Endothelial cell of umbilical vein (primary cell): ENCODE results near the gene TAGLN2. TPM values are rescaled to one million over a fixed set of nuclear protein-coding genes. Genes with fewer than 3 reads are reported as not detected.

Experiments
- BruUV-seq: library from RNA; stranded (reverse); fragments of 400-500 nt; replicated peaks from 2 replicates; lab custom pipeline; 2021; lab: Mats Ljungman, UMichigan
- CTCF ChIA-PET: fragments of 300-600, 350-600 bp; sonication (Branson Sonifier 250); formaldehyde crosslinking; loops from one replicate; lab custom pipeline; 2021; ENCODE audit warnings: antibody characterized with exemption, inconsistent platforms; lab: Charles Lee
- POLR2A ChIA-PET: fragments of 300-600, 350-600 bp; sonication (Branson Sonifier 250); formaldehyde crosslinking; loops from one replicate; lab custom pipeline; 2021; ENCODE audit warnings: antibody characterized with exemption, inconsistent platforms; lab: Charles Lee
- DNase-seq: peaks from one replicate; pipeline ENCODE4 v3.0.0-alpha.2; 2011; ENCODE audit warnings: low read depth, low spot score
- FAIRE-seq: peaks from 2 replicates; lab custom pipeline; 2011; peaks lifted over from hg19 to GRCh38; lab: Jason Lieb, UNC
- H2AFZ ChIP-seq: 2 replicates; pipeline ENCODE4 v1.6.0; 2012; ENCODE audit warnings: low read depth, low read length, control low read depth, inconsistent platforms
- H3K27ac ChIP-seq: 2 replicates; pipeline ENCODE4 v1.5.1; 2011; ENCODE audit warnings: low read depth, mild to moderate bottlenecking, control low read depth, low read length, moderate library complexity; ENCODE audit not compliant: insufficient read depth
- H3K27me3 ChIP-seq, 2 experiments: 2 replicates each; pipeline versions ENCODE4 v1.6.0 to v1.6.1; 2011; ENCODE audit warnings: low read length in 2 of 2, mixed read lengths in 1 of 2; ENCODE audit not compliant: control insufficient read depth in 2 of 2, insufficient read depth in 2 of 2
- H3K36me3 ChIP-seq, 2 experiments: 2 replicates in 1 of 2; 3 replicates in 1 of 2; pipeline ENCODE4 v1.5.1; 2011; ENCODE audit warnings: low read length in 2 of 2, mild to moderate bottlenecking in 1 of 2, moderate library complexity in 1 of 2; ENCODE audit not compliant: control insufficient read depth in 2 of 2, insufficient read depth in 2 of 2; ENCODE audit errors: extremely low read depth in 1 of 2
- H3K4me1 ChIP-seq: 3 replicates; pipeline ENCODE4 v1.5.1; 2011; ENCODE audit warnings: mild to moderate bottlenecking, low read length; ENCODE audit not compliant: control insufficient read depth, insufficient read depth; ENCODE audit errors: extremely low read depth
- H3K4me2 ChIP-seq: 2 replicates; pipeline ENCODE4 v1.6.1; 2011; ENCODE audit warnings: low read length, control low read depth, mixed read lengths; ENCODE audit not compliant: insufficient read depth
- H3K4me3 ChIP-seq, 3 experiments: fragments of 200-600 bp in 1 of 3; sonication (generic), shearing (Covaris generic) in 1 of 3; replicated peaks in 1 of 3; 2 replicates each; pipeline ENCODE4 v1.5.1; 2011 to 2016; ENCODE audit warnings: control low read depth in 3 of 3, low read length in 3 of 3, mild to moderate bottlenecking in 2 of 3, inconsistent platforms in 1 of 3, low read depth in 1 of 3, moderate library complexity in 1 of 3; ENCODE audit not compliant: insufficient read depth in 1 of 3
- H3K79me2 ChIP-seq: 2 replicates; pipeline ENCODE4 v1.6.0; 2012; ENCODE audit warnings: low read length, inconsistent platforms; ENCODE audit not compliant: control insufficient read depth, insufficient read depth
- H3K9ac ChIP-seq: replicated peaks from 2 replicates; pipeline ENCODE3; 2011; ENCODE audit warnings: low read length, control low read depth; ENCODE audit not compliant: insufficient read depth; ENCODE audit errors: extremely low read depth
- H3K9me1 ChIP-seq: replicated peaks from 3 replicates; pipeline ENCODE4 v1.6.0; 2011; ENCODE audit warnings: mild to moderate bottlenecking, low read length; ENCODE audit not compliant: control insufficient read depth, insufficient read depth; ENCODE audit errors: extremely low read depth
- H3K9me3 ChIP-seq: replicated peaks from 2 replicates; pipeline ENCODE4 v1.5.1; 2012; ENCODE audit warnings: low read length, inconsistent platforms; ENCODE audit not compliant: control insufficient read depth, insufficient read depth
- H4K20me1 ChIP-seq: replicated peaks from 2 replicates; pipeline ENCODE3; 2011; ENCODE audit warnings: mild to moderate bottlenecking, low read length; ENCODE audit not compliant: control insufficient read depth, insufficient read depth; ENCODE audit errors: extremely low read depth
- EZH2 ChIP-seq: IDR thresholded peaks from 2 replicates; pipeline ENCODE4 v1.6.1; 2012; ENCODE audit warnings: borderline replicate concordance, low read depth, mild to moderate bottlenecking, moderate library complexity, low read length, inconsistent platforms; ENCODE audit not compliant: severe bottlenecking
- FOS ChIP-seq: IDR thresholded peaks from 2 replicates; pipeline ENCODE4 v1.6.1; 2011; ENCODE audit warnings: mild to moderate bottlenecking, low read length, moderate library complexity, borderline replicate concordance; ENCODE audit not compliant: insufficient read depth
- GATA2 ChIP-seq: IDR thresholded peaks from 2 replicates; pipeline ENCODE4 v1.7.0; 2011; ENCODE audit warnings: low read depth, mild to moderate bottlenecking, moderate library complexity, mixed read lengths, low read length; ENCODE audit not compliant: insufficient read length, insufficient read depth
- JUN ChIP-seq: IDR thresholded peaks from 2 replicates; pipeline ENCODE4 v1.6.1; 2011; ENCODE audit warnings: borderline replicate concordance, low read depth; ENCODE audit not compliant: insufficient read length, insufficient read depth
- MYC ChIP-seq: IDR thresholded peaks from one replicate; pipeline ENCODE4 v1.6.1; 2011; ENCODE audit warnings: mild to moderate bottlenecking, low read depth, low read length
- POLR2A ChIP-seq: IDR thresholded peaks from 2 replicates; pipeline ENCODE4 v1.6.1; 2012; ENCODE audit warnings: low read depth, mild to moderate bottlenecking, control low read depth, low read length
- POLR2AphosphoS5 ChIP-seq: IDR thresholded peaks from 2 replicates; pipeline ENCODE4 v1.6.1; 2012; ENCODE audit warnings: low read depth, mild to moderate bottlenecking, control low read depth, low read length, moderate library complexity; ENCODE audit not compliant: insufficient read depth
- dilution Hi-C: fragments of 300-500 bp; cut with MboI; formaldehyde crosslinking; loops from one replicate; pipeline ENCODE4 v1.15.0; 2019; ENCODE audit warnings: low sequenced_read_pairs; ENCODE audit not compliant: extremely low pct_ligation_motif_present
- intact Hi-C: fragments of 100-400 bp; cut with micrococcal nuclease; formaldehyde crosslinking; loops from one replicate; pipeline ENCODE4 v1.10.0; 2022
- polyA plus RNA-seq, 4 experiments: library from polyadenylated mRNA; depleted of rRNA in 3 of 4; stranded (reverse) in 3 of 4; unstranded in 1 of 4; fragments of >200 nt; gene quantifications; 2 replicates each; pipeline versions ENCODE4 v1.2.1 to v1.2.3, GENCODE V29; 2011 to 2012; ENCODE audit warnings: missing spikeins in 1 of 4
- total RNA-seq: library from RNA; stranded (reverse); gene quantifications from 2 replicates; pipeline ENCODE4 v1.2.3, GENCODE V29; 2021
- TF ChIP-seq, protein P1 (sequence below), 2 donors: IDR thresholded peaks; 1 replicate in 1 of 2; 2 replicates in 1 of 2; pipeline ENCODE4 v1.5.1; 2011; ENCODE audit warnings: low read length in 2 of 2, mild to moderate bottlenecking in 2 of 2, moderate library complexity in 2 of 2, control low read depth in 1 of 2, inconsistent platforms in 1 of 2, low read depth in 1 of 2; ENCODE audit not compliant: insufficient read depth in 1 of 2; ENCODE audit errors: extremely low read depth in 1 of 2
- TF ChIP-seq, protein P2 (sequence below): IDR thresholded peaks from 2 replicates; pipeline ENCODE4 v1.6.1; 2011; ENCODE audit not compliant: insufficient read depth, insufficient read length

TAGLN2 gene
- total and polyA plus RNA-seq, 2 donors (not counting 3 experiments of a cell fraction or from before 2014, with no cell fraction given), result 646 to 1,279 TPM

DNA sequence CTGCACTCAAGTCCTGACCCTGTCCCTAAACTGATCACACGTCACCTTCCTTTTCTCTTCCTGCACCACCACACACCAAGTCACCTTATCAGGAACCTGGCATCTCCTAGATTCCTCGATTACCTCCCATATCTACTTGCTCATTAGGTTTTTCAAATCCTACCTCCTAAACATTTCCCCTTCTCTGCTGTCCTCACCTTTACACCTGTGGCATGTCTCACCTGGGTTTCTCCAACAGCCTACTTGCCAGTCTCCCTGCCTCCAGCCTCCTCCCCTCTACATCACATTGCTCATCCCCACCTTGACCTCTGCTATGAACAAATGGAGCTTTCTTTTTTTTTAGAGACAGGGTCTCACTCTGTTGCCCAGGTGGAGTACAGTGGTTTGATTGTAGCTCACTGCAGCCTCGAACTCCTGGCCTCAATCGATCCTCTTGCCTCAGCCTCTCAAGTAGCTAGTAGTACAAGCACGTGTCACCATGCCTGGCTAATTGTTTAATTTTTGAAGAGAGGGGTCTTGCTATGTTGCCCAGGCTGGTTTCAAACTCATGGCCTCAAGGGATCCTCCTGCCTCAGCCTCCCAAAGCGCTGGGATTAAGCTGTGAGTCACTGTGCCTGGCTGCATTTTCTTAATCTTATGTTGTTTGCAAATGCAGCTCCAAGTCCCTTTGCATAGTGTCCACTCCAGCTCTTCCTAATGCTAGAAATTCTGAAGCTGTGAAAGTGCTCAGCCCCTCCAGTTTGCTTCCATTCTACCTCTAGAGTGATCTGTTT is 13.8 kb upstream of the TAGLN2 start:
- DNase-seq (no peak), FAIRE-seq (no peak)
- H3K4me3 ChIP-seq, result no peak overlapping the region
- no peak for TF ChIP-seq FOS
- no peak for TF ChIP-seq EZH2
- no peak for TF ChIP-seq JUN
- no peak for TF ChIP-seq POLR2AphosphoS5
- TF ChIP-seq, protein P1, sequence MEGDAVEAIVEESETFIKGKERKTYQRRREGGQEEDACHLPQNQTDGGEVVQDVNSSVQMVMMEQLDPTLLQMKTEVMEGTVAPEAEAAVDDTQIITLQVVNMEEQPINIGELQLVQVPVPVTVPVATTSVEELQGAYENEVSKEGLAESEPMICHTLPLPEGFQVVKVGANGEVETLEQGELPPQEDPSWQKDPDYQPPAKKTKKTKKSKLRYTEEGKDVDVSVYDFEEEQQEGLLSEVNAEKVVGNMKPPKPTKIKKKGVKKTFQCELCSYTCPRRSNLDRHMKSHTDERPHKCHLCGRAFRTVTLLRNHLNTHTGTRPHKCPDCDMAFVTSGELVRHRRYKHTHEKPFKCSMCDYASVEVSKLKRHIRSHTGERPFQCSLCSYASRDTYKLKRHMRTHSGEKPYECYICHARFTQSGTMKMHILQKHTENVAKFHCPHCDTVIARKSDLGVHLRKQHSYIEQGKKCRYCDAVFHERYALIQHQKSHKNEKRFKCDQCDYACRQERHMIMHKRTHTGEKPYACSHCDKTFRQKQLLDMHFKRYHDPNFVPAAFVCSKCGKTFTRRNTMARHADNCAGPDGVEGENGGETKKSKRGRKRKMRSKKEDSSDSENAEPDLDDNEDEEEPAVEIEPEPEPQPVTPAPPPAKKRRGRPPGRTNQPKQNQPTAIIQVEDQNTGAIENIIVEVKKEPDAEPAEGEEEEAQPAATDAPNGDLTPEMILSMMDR (IDR thresholded peaks at IDR 0.05; ENCODE audit: extremely low read depth in 1 of 2, insufficient read depth in 1 of 2, low read depth in 1 of 2, low read length in 2 of 2), result no peak
- TF ChIP-seq POLR2A, result no peak
- TF ChIP-seq, protein P2, sequence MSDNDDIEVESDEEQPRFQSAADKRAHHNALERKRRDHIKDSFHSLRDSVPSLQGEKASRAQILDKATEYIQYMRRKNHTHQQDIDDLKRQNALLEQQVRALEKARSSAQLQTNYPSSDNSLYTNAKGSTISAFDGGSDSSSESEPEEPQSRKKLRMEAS, result no peak
- TF ChIP-seq MYC, result no peak
- TF ChIP-seq GATA2, result no peak
- no peak overlapping the region for H3K4me2 ChIP-seq
- H3K27me3 ChIP-seq, result peaks cover 5 to 18% of the 10 kb centered on the region in 2 experiments
- H3K36me3 ChIP-seq, result no peaks in the 10 kb centered on the region
- no peaks in the 10 kb centered on the region for H3K4me1 ChIP-seq
- BruUV-seq, result no TSS peak
- H3K9ac ChIP-seq, result no peak overlapping the region
- CTCF ChIA-PET, result interaction anchor here (0.8 to 13.3 kb wide), 4 partner anchors 13 to 140 kb away, joined by 3 to 169 read pairs (median 6); no protein-coding TSS in a partner anchor
- H3K9me3 ChIP-seq, result no peaks in the 10 kb centered on the region
- intact Hi-C loops, result loop anchor here (5.0 kb wide), 1 partner anchor 158 kb away; the partner anchor contains the start of gene IGSF8
- POLR2A ChIA-PET, result no interaction called here
- H3K79me2 ChIP-seq, result no peaks in the 10 kb centered on the region
- dilution Hi-C loops, result no loop called here
- H2AFZ ChIP-seq, result no peak overlapping the region
- H4K20me1 ChIP-seq, result no peaks in the 10 kb centered on the region
- H3K9me1 ChIP-seq, result no peaks in the 10 kb centered on the region
- no peak overlapping the region for H3K27ac ChIP-seq
